GM19239 (cell line): ENCODE measurements around the gene TUSC1.
"Not testable (repeated sequence)": the region's sequence is repeated elsewhere in the genome, so short reads cannot be mapped to it uniquely, and the experiment has no call there.

Experiments
- DNase-seq: peaks from one replicate; pipeline ENCODE4 v3.0.0; 2011; ENCODE audit warnings: low spot score; ENCODE audit not compliant: insufficient read length
- FAIRE-seq: peaks from 2 replicates; lab custom pipeline; 2011; peaks lifted over from hg19 to GRCh38; lab: Jason Lieb, UNC

TUSC1 gene

GRCh38 chr9:25678147-25678666 is at the start of gene TUSC1:
TUSC1 (minus strand) TSS chr9:25678444; CDS start chr9:25678312, 132 bp downstream.
- DNase-seq (no peak), FAIRE-seq (no peak)

DNA sequence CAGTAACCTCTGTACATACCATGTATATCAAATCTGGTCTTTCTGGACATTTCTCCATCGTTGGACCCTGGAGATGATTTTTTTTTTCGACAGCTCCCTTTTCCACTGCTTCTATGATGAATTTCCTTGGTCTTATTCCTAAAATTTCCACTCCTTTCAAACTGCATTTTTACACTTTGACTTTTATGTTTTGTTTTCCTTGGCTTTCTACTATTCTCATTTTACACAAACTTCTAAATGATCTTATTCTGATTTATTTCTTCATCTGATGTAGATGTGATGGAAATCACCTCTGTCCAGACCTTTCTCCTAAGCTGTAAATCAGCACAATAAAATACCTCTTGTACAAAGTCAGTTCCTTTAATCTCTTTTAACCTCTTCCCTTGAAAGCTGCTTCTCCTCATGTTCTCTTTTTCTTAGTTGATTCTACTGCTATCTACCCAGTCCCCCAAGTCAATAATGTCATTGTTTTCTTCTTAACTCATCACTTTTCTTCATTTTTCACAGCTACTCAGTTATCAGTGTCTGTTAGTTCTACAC is 48.7 kb upstream of the TUSC1 start:
- DNase-seq (no peak), FAIRE-seq (no peak)

DNA sequence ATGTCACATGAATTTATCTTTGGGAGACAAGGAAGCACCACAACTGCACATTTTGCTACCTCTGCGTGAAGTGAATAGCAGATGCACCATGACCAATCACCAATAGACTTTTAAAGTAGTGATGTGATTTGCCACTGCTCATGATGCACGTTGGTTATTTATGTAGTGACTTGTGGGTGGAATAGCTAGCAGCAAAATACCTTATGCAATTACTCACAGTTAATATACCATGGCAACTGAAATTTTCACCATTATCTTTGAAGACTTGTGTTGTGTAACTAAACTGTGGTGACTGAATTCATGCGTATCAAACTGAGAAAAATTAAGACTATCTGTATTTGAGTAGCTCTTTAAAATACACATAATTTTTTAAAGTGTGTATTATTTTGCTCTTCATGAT is 46.2 kb upstream of the TUSC1 start:
- DNase-seq: no peak
- no peak for FAIRE-seq

- DNase-seq: no peak
- FAIRE-seq: no peak
These were observed 38.1 kb upstream of the TUSC1 start for GRCh38 chr9:25716220-25716872.

GRCh38 chr9:25709941-25710340 is 31.7 kb upstream of the TUSC1 start:
- DNase-seq (no peak), FAIRE-seq (no peak)

DNA sequence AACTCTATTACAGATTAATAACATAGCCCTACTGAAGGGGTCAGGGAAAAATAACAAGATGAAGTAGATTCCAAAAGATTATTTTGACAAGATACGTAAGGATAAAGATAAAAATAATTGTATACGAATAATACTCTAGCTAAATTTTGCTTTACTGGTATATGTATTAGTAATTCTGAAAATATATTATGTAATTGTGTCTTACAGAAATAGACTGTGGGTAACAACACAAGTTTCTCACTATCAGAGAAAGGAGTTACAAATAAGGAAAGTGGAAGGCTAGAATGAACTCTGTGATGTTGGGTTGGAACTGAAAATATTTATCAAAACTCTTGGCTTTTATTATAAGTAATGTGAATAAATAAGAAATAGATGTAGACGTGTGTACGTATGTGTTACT is 26.6 kb upstream of the TUSC1 start:
- no peak for FAIRE-seq

GRCh38 chr9:25703701-25704357 is 25.6 kb upstream of the TUSC1 start:
- DNase-seq (no peak), FAIRE-seq (no peak)

More for the DNA sequence above, 26.6 kb upstream of the TUSC1 start:
- DNase-seq: no peak

DNA sequence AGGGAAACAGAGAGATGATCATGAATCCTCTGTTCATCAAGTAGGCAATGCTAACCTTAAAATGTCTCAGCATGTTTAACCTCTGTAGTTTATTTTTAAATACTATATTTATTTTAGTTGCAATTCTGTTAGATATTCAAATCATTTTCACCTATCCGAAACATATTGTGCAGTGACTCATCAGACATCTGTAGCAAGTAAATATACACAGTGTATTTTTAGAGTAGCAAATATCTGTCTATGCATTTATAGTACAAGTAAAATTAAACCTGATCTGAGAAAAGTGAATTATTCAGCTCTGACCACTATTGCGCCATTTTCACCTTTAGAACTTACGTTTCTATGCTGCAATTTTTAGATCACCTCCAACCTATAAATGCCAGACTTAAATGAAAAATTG is 24.3 kb upstream of the TUSC1 start:
- DNase-seq: no peak
- no peak for FAIRE-seq

DNA sequence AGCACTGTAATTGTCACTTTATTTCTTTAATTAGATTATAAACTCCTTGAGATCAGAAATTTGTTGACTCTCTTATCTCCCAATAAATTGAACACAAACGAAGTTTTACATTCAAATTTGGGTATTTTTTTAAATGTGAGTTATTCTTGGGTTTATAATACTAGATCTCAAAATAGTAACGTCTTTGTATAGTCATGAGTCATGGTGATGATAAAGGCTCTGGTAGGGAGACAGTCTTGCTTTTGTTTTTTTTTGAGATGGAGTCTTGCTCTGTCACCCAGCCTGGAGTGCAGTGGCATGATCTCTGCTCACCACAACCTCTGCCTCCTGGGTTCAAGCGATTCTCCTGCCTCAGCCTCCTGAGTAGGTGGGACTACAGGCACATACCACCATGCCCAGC is 22.7 kb upstream of the TUSC1 start:
- FAIRE-seq: not testable (repeated sequence)

GRCh38 chr9:25700430-25700829 is 22.2 kb upstream of the TUSC1 start:
- DNase-seq (no peak), FAIRE-seq (no peak)

More for the DNA sequence above, 22.7 kb upstream of the TUSC1 start:
- not testable (repeated sequence) for DNase-seq

DNA sequence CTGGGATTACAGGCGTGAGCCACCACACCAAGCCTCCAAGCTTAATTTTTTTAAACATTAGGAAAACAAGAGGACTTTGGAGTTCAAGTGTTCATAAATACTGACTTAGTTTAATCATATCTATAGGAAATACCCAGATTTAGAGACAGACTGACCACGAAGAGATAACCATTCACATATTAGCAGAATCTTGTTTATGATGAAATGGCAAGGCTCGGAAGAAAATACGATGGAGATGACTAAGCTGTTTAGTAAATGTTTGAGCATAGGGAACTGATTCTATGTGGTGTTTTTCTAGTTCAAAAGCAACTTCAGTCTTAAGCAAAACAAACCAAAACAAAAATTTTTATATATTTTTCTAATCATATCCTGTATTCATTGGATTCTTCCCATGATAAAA is 13.5 kb upstream of the TUSC1 start:
- DNase-seq (no peak), FAIRE-seq (no peak)

DNA sequence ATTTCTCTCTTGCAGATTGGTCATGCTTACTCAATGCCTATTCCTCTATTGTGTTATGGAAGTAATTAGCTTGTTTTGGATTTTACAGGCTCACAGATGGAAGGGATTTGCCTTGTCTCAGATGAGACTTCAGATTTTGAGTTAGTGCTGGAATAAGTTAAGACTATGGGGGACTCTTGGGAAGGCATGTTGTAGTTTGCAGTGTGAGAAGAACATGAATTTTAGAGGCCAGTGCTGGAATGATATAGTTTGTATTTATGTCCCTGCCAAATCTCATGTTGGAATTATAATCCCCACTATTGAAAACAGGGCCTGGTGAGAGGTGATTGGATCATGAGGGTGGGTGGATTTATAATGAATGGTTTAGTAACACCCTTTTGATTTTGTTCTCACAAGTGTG is 6.1 kb upstream of the TUSC1 start:
- no peak for DNase-seq
- no peak for FAIRE-seq

- FAIRE-seq (no peak), DNase-seq (no peak)
These were observed 3.0 kb upstream of the TUSC1 start for GRCh38 chr9:25681266-25681665.

DNA sequence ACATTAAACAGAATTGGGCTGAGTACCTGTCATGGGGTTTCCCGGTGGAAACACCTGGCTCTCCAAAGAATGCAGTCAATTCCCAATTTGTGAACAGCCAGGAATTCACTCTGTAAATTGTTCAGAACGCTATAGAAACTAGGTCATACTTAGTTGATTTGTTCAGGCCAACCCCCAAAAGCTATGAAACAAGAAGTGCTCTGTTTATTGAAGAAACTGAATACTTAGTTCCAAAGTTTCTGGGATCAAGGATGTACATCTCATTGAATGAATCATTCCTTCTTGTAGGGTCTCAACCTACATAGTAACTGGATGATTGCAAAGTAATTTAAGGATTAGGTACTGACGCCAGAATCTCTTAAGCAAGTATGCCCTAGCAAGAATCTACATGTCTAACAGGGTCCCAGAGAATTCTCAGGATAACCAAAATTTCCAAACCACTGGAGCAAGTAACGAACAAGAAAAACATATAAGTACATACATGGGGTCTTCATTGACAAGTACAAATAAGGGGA is 659 bp upstream of the TUSC1 start:
- DNase-seq (no peak), FAIRE-seq (no peak)

DNA sequence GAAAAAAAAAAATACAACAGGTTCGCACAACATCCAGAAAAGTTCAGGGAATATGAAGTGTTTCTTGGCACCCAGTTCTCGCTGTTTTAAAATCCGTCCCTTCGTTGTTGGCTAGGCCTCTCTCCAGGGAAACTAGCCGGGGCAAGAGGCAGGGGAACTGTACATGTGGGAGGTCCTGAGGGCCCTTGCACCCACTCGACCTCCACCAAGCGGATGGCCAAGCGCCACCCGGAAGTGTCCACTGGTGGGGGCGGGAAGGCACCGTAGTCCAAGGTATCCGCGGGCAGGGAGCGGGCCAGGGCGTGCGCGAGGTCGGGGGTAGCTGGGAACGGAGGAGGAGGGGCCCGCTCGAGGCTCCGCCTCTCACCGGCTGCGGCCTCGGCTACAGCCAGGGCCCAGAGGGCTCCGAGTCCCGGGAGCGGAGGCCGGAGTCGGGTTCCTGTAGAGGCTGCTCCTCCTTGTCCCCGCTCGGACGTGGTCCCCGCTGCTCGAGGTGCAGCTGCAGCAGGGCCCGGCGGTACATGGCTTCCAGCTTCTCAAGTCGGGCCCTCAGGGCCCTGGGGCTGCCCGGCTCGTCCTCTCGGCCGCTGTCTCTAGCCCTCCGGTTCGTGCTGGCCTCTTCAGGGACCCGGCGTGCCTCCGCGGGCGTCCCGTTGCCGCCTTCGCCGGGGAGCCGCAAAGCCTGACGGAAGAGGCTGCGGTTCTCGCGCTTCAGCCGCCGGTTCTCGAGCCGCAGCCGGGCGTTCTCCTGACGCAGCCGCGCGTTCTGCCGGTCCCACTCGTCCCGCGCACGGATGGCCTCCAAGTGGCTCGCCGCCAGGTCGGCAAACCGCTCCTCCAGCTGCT is 720 bp downstream of the TUSC1 start:
- FAIRE-seq (no peak), DNase-seq (no peak)

GRCh38 chr9:25675858-25676257 is 2.4 kb downstream of the TUSC1 start:
- FAIRE-seq, DNase-seq: not testable (repeated sequence)

GRCh38 chr9:25658571-25658970 is 19.7 kb downstream of the TUSC1 start:
- DNase-seq (no peak), FAIRE-seq (no peak)

- FAIRE-seq: no peak
- no peak for DNase-seq
These were observed 23.8 kb downstream of the TUSC1 start for GRCh38 chr9:25654417-25654816.

DNA sequence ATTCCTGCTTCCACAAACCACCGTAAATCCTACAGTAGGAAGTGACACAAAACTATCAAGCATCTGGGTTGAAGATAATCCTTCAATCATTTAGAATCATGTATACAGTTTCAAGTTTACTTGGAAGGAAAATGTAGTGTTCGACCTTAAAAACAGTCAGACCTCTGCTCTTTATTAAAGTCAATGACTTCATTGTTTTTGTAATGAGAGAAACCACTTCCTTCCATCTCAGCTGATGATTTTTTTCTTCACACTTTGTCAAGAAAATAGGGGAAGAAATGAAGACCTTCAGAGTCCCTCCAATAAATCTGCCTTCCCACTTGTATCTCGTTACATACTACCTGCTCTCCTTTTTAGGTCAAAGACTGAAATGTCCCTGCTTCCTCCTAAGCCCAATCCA is 30.1 kb downstream of the TUSC1 start:
- FAIRE-seq: no peak
- no peak for DNase-seq

DNA sequence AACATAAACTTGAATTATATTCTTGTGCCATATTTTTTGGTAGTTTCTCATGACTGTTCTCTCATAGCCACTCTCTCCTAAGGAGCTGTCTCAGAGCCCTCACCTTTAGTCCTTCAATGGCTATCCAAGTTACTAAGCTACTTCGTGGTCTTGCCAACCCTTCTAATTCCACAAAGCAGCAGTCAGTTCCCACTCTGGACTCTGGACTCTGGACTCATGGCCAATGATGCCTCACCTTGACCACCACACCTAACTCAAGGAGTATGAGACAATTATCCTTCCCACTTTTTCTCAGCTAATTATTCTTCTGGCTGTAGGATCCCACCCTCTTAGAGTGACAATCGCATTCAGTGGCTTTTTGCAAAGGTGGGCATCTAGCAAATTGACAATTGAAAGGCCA is 42.2 kb downstream of the TUSC1 start:
- no peak for DNase-seq
- no peak for FAIRE-seq
